GM18508 (cell line): Measurements from ENCODE around the gene MAB21L4.

ENCODE experiments used
- ATAC-seq: cut with Tn5 transposase; IDR thresholded peaks from one replicate; pipeline ENCODE4 v1.9.1; 2021; ENCODE audit warnings: moderate number of reproducible peaks; ENCODE audit not compliant: insufficient read depth, unreplicated experiment

Gene MAB21L4

GRCh38 chr2:240913810-240914644 lies 18.1 kb upstream of the MAB21L4 start:
- ATAC-seq: no peak

DNA sequence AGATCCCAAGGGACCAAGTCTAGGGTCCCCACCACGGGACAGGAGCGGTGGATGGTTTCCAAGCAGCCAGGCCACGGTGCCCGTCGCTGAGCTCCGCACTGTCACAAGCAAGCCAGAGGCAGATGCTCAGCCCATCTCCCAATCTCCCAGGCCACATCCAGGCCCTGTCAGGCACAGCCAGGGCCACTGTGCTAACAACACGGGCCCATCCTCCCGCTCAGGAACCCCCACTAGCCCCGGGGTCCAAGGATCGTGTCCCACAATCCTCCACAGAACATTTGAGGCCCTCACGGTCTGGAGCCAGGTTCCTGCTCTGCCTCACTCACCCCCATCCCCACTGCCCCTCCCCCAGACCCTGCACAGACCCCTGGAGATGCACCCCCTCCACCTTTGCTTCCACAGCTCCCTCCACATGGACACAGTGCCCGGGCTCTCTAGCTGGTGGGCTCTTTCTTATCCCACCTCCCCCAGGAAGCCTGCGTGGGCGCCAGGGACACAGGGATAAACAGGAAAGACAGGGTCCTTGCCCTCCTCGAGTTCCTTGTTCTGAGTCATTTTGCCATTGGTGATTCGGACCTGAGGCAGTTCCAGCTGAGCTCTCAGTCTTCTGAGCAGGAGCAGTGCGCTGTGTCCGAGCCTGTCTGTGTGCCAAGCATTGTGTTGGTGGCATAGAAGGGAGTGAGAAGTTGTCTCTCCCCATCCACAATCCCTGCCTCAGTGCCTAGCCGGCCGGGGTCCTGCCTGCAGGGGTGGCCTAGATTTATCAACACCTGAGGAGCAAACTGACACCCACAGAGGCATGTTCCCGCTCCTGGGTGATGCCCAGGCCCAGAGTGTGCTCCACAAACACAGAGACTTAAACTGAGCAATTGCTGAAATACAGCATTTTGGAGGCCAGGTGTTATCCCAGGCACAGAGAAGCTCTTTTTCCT lies 17.2 kb upstream of the MAB21L4 start:
- no peak for ATAC-seq

DNA sequence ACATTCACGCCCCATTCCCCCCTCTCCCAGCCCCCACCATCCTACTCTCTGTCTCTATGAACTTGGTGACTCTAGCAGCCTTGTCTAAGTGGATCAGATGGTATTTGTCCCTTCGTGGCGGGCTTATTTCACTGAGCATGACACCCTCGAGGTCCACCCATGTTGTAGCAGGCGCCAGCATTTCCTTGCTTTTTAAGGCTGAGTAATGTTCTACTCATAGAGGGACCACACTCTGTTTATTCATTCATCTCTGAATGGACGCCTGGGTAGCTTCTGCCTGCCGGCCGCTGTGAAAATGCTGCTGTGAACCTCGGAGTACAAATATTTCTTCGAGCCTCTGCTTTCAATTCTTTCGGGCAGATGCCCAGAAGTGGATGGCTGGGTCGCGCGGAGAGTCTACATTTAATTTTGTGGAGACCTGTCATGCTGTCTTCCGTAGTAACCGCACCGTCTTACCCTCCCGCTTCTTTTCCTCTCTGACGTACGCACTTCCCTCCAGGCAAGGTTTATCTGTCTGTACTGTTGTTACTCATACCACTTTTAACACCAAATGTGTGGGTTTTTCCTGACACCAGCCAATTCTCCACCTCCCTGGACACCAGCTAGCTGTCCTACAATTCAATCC lies 15.8 kb upstream of the MAB21L4 start:
- no peak for ATAC-seq

GRCh38 chr2:240909216-240909974 lies 13.4 kb upstream of the MAB21L4 start:
- no peak for ATAC-seq

- no peak for ATAC-seq
These were observed 11.1 kb upstream of the MAB21L4 start for GRCh38 chr2:240906911-240907590.

DNA sequence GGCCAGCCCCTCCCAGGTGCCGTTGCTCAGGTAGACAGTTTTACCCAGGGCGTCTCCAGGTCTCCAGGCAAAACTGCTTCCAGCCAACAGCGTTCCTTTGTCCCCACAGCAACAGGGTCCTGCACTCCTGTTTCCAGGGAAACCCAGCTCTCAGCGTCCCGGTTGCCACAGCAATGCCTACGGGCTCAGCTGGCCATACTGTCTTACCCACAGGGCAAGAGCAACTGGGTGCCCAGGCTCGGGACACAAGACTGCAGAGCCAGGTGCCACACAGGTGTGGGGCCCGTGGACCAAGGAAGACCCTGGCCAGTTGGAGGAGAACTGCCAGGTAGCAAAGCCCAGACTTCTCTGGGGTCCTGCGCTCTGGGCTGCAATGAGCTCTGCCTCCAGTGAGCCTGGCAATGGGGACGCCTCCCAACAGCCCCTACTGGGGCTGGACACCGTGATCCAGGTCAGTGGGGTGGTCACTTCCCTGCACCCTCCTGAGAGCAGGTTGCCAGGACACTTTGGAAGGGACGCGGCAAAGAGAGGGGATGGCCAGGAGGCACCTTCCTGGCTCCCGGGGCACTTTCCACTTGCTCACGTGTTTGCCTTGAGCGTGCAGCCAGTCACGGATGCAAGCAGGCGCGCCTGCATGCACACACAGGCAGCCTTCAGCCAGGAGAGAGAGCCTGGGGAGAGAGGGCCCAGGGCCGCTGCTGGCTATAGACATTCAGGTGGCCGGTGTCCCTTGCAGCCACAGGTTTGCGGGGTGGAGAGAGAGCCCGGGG lies 10.4 kb upstream of the MAB21L4 start, which contains the start of gene CROCC2:
Gene CROCC2, plus strand, starts transcription at position 196 of the 770 bp plus-strand sequence. Its CDS starts 178 bp downstream, at position 374.
- no peak for ATAC-seq

DNA sequence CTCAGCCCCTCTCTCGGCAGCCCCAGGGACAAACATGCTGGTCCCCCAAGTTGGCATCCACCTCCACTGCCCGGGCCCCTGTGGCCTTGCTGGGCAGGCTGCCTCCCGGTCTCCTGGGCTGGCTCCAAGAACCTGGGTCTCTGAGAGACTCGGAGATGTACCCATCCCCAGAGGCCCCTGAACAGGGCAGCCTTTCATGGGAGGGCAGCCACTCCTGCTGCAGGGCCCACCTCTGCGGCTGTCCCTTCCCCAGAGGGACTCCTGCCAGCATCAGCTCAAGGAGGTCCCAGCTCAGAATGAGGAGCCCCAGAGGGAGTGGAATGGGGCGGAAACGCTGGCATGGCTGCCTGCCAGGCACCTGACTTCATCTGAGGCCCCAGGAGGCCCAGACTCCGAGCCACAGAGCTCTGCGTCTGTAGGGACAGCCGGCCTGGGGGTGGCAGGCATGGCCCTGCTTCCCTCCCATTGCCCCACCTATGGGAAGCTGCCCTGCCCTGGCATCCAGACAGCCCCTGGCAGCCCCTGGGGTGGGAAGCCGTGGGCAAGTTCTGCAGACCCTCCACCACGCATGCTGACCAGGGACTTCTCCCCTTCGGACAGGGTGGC lies 9.3 kb upstream of the MAB21L4 start:
- no peak for ATAC-seq

GRCh38 chr2:240904216-240905175 lies 8.5 kb upstream of the MAB21L4 start:
- no peak for ATAC-seq

- no peak for ATAC-seq
These were observed 7.5 kb upstream of the MAB21L4 start for GRCh38 chr2:240903191-240904060.

GRCh38 chr2:240902615-240903041 lies 6.7 kb upstream of the MAB21L4 start:
- ATAC-seq: no peak

GRCh38 chr2:240901986-240902614 lies 6.1 kb upstream of the MAB21L4 start:
- no peak for ATAC-seq

GRCh38 chr2:240900141-240900860 lies 4.3 kb upstream of the MAB21L4 start:
- ATAC-seq: no peak

- no peak for ATAC-seq
These were observed 3.5 kb upstream of the MAB21L4 start for GRCh38 chr2:240899468-240899865.

- no peak for ATAC-seq
These were observed 2.9 kb upstream of the MAB21L4 start for GRCh38 chr2:240898731-240899467.
